IMR-90 (cell line): Measurements from ENCODE around the gene UCK2.

Experiments used
- BHLHE40 ChIP-seq: fragments of 150-350 bp; IDR thresholded peaks from 2 replicates; pipeline ENCODE4 v1.6.1; 2016; ENCODE audit warnings: mild to moderate bottlenecking, low read depth, low read length
- CEBPB ChIP-seq: IDR thresholded peaks from 2 replicates; pipeline ENCODE4 v1.6.1; 2012; ENCODE audit warnings: low read depth, low read length, improper control_type of control experiment
- CHD1 ChIP-seq: IDR thresholded peaks from 2 replicates; pipeline ENCODE4 v1.6.1; 2012; ENCODE audit warnings: low read depth, low read length, improper control_type of control experiment
- MAZ ChIP-seq: IDR thresholded peaks from 2 replicates; pipeline ENCODE4 v1.6.1; 2012; ENCODE audit warnings: low read depth, mild to moderate bottlenecking, low read length, improper control_type of control experiment, moderate library complexity, borderline replicate concordance
- MXI1 ChIP-seq: IDR thresholded peaks from 2 replicates; pipeline ENCODE4 v1.6.1; 2012; ENCODE audit warnings: low read depth, mild to moderate bottlenecking, low read length, moderate library complexity, borderline replicate concordance
- POLR2A ChIP-seq: IDR thresholded peaks from 2 replicates; pipeline ENCODE4 v1.6.1; 2012; ENCODE audit warnings: mild to moderate bottlenecking, low read depth, low read length
- RAD21 ChIP-seq: IDR thresholded peaks from 2 replicates; pipeline ENCODE4 v1.6.1; 2012; ENCODE audit warnings: low read length, improper control_type of control experiment
- RCOR1 ChIP-seq: IDR thresholded peaks from 2 replicates; pipeline ENCODE4 v1.6.1; 2012; ENCODE audit warnings: mild to moderate bottlenecking, low read length, improper control_type of control experiment; ENCODE audit not compliant: insufficient replicate concordance
- RFX5 ChIP-seq: IDR thresholded peaks from 2 replicates; pipeline ENCODE4 v1.8.0; 2012; ENCODE audit warnings: low read depth, mild to moderate bottlenecking, low read length, moderate library complexity
- TF ChIP-seq, protein P1 (sequence below): conservative IDR thresholded peaks from 2 replicates; pipeline ENCODE4 v1.5.1; 2012; ENCODE audit warnings: mild to moderate bottlenecking, low read depth, low read length, improper control_type of control experiment
- TF ChIP-seq, protein P2 (sequence below): fragments of 150-350 bp; IDR thresholded peaks from 2 replicates; pipeline ENCODE4 v1.6.1; 2017; ENCODE audit warnings: mild to moderate bottlenecking, antibody characterized with exemption, low read length, low read depth
- TF ChIP-seq, protein P3 (sequence below): fragments of 150-350 bp; IDR thresholded peaks from 2 replicates; pipeline ENCODE4 v1.6.1; 2016; ENCODE audit warnings: low read depth, mild to moderate bottlenecking, low read length, moderate library complexity, borderline replicate concordance

DNA sequence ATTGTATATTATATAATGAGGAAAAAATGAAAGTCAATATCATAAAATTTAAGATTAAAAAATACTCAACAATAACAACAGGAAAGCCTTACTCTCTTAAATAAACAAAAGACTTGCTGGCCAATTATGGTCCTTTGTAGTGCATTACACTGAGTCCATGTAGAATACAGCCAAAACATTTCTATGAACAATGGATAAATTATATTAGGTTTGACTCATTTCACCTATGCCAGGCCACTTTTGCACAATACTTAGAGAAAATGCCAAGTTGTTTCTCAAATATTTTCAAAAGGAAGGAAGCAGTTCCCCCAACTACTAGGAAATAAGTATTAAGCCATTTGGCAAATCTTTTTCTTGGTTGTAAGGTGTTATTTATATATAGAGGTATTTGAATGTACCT is 19.8 kb upstream of the UCK2 start:
- TF ChIP-seq RCOR1 (no peak), RFX5 (no peak), POLR2A (no peak), CEBPB (no peak), BHLHE40 (no peak), CHD1 (no peak), MAZ (no peak), MXI1 (no peak), RAD21 (no peak)
- TF ChIP-seq, protein P1, sequence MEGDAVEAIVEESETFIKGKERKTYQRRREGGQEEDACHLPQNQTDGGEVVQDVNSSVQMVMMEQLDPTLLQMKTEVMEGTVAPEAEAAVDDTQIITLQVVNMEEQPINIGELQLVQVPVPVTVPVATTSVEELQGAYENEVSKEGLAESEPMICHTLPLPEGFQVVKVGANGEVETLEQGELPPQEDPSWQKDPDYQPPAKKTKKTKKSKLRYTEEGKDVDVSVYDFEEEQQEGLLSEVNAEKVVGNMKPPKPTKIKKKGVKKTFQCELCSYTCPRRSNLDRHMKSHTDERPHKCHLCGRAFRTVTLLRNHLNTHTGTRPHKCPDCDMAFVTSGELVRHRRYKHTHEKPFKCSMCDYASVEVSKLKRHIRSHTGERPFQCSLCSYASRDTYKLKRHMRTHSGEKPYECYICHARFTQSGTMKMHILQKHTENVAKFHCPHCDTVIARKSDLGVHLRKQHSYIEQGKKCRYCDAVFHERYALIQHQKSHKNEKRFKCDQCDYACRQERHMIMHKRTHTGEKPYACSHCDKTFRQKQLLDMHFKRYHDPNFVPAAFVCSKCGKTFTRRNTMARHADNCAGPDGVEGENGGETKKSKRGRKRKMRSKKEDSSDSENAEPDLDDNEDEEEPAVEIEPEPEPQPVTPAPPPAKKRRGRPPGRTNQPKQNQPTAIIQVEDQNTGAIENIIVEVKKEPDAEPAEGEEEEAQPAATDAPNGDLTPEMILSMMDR = no peak
- TF ChIP-seq, protein P2, sequence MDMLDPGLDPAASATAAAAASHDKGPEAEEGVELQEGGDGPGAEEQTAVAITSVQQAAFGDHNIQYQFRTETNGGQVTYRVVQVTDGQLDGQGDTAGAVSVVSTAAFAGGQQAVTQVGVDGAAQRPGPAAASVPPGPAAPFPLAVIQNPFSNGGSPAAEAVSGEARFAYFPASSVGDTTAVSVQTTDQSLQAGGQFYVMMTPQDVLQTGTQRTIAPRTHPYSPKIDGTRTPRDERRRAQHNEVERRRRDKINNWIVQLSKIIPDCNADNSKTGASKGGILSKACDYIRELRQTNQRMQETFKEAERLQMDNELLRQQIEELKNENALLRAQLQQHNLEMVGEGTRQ = no peak
- TF ChIP-seq, protein P3, sequence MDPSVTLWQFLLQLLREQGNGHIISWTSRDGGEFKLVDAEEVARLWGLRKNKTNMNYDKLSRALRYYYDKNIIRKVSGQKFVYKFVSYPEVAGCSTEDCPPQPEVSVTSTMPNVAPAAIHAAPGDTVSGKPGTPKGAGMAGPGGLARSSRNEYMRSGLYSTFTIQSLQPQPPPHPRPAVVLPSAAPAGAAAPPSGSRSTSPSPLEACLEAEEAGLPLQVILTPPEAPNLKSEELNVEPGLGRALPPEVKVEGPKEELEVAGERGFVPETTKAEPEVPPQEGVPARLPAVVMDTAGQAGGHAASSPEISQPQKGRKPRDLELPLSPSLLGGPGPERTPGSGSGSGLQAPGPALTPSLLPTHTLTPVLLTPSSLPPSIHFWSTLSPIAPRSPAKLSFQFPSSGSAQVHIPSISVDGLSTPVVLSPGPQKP = no peak
